Astrocyte (in vitro differentiated cells and primary cell): ENCODE data around the gene SLC25A30. TPM values are rescaled to one million over a fixed set of nuclear protein-coding genes. Genes with fewer than 3 reads are reported as not detected.
"Not testable (repeated sequence)": the region's sequence is repeated elsewhere in the genome, so short reads cannot be mapped to it uniquely, and the experiment has no call there.

Experiments used
- DNase-seq: peaks from one replicate; pipeline ENCODE4 v3.0.0-alpha.2; 2010; ENCODE audit warnings: low read depth
- FAIRE-seq: peaks from 2 replicates; lab custom pipeline; 2011; peaks lifted over from hg19 to GRCh38; lab: Jason Lieb, UNC
- H2AFZ ChIP-seq: 2 replicates; pipeline ENCODE4 v1.6.0; 2012; ENCODE audit warnings: low read depth, low read length, inconsistent platforms
- H3K27ac ChIP-seq: 2 replicates; pipeline ENCODE4 v1.5.1; 2011; ENCODE audit warnings: low read depth, low read length, inconsistent platforms
- H3K27me3 ChIP-seq: 2 replicates; pipeline ENCODE4 v1.6.0; 2011; ENCODE audit warnings: low read length, inconsistent platforms; ENCODE audit not compliant: insufficient read depth
- H3K36me3 ChIP-seq: 2 replicates; pipeline ENCODE4 v1.5.1; 2011; ENCODE audit warnings: low read length, inconsistent platforms; ENCODE audit not compliant: insufficient read depth
- H3K4me1 ChIP-seq: 2 replicates; pipeline ENCODE4 v1.5.1; 2011; ENCODE audit warnings: low read length, inconsistent platforms; ENCODE audit not compliant: insufficient read depth
- H3K4me2 ChIP-seq: 2 replicates; pipeline ENCODE4 v1.6.0; 2012; ENCODE audit warnings: low read length, inconsistent platforms
- H3K4me3 ChIP-seq: 2 replicates; pipeline ENCODE4 v1.5.1; 2011; ENCODE audit warnings: low read depth, mild to moderate bottlenecking, low read length, inconsistent platforms; ENCODE audit not compliant: insufficient read depth
- H3K79me2 ChIP-seq: 2 replicates; pipeline ENCODE4 v1.6.0; 2012; ENCODE audit warnings: mild to moderate bottlenecking, low read length, inconsistent platforms; ENCODE audit not compliant: insufficient read depth
- H3K9ac ChIP-seq: 2 replicates; pipeline ENCODE4 v1.6.0; 2012; ENCODE audit warnings: mild to moderate bottlenecking, low read length, inconsistent platforms
- H3K9me3 ChIP-seq: 2 replicates; pipeline ENCODE4 v1.5.1; 2012; ENCODE audit warnings: low read depth, mild to moderate bottlenecking, low read length, inconsistent platforms; ENCODE audit not compliant: insufficient read depth
- H4K20me1 ChIP-seq: 2 replicates; pipeline ENCODE4 v1.6.0; 2012; ENCODE audit warnings: low read length, inconsistent platforms; ENCODE audit not compliant: insufficient read depth
- H3K27ac Mint-ChIP-seq: one replicate; pipeline ENCODE4 v1.8.0; 2021; ENCODE audit warnings: mild to moderate bottlenecking, mixed read lengths; ENCODE audit not compliant: unreplicated experiment
- H3K27me3 Mint-ChIP-seq: one replicate; pipeline ENCODE4 v1.8.0; 2021; ENCODE audit warnings: low read depth, mixed read lengths; ENCODE audit not compliant: unreplicated experiment
- H3K36me3 Mint-ChIP-seq: one replicate; pipeline ENCODE4 v1.8.0; 2021; ENCODE audit warnings: low read depth, mixed read lengths; ENCODE audit not compliant: unreplicated experiment
- H3K4me1 Mint-ChIP-seq: one replicate; pipeline ENCODE4 v1.8.0; 2021; ENCODE audit warnings: low read depth, mixed read lengths; ENCODE audit not compliant: unreplicated experiment
- H3K4me3 Mint-ChIP-seq: one replicate; pipeline ENCODE4 v1.8.0; 2021; ENCODE audit warnings: mild to moderate bottlenecking, moderate library complexity, mixed read lengths; ENCODE audit not compliant: unreplicated experiment
- H3K9me3 Mint-ChIP-seq: one replicate; pipeline ENCODE4 v1.8.0; 2021; ENCODE audit warnings: mild to moderate bottlenecking, mixed read lengths; ENCODE audit not compliant: unreplicated experiment
- EZH2 ChIP-seq: IDR thresholded peaks from 2 replicates; pipeline ENCODE4 v1.6.1; 2012; ENCODE audit warnings: mild to moderate bottlenecking, low read length, inconsistent platforms; ENCODE audit not compliant: insufficient read depth
- total RNA-seq: library from RNA; stranded (reverse); gene quantifications from 2 replicates; pipeline ENCODE4 v1.2.1, GENCODE V29; 2021
- TF ChIP-seq, protein P1 (sequence below): IDR thresholded peaks from 2 replicates; pipeline ENCODE4 v1.5.1; 2011; ENCODE audit warnings: low read depth, mild to moderate bottlenecking, inconsistent platforms, low read length, moderate library complexity; ENCODE audit not compliant: insufficient read depth

Gene SLC25A30
- total RNA-seq, 1 donor from 2014 or later, result 14.3 TPM

DNA sequence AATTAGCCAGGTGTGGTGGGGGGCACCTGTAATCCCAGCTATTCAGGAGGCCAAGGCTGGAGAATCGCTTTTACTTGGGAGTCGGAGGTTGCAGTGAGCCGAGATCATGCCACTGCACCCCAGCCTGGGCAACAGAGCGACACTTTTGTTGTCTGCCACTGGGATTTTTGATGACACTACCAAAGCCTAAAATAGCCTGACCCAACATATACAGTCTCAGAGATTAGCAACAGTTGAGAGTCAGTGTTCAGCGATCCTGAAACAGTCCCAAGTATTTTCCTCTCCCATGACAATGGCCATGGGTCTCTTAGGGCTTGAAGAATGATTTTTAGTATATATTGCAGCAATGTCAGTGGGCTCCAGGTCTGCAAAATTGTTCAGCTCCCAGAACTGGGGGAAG lies 32.9 kb downstream of the SLC25A30 start:
- no peaks in the 10 kb centered on the region for H3K9me3 ChIP-seq
- Mint-ChIP-seq H3K27me3 (no peaks in the 10 kb centered on the region), H3K36me3 (peaks cover 16% of the 10 kb centered on the region), H3K27ac (no peak overlapping the region), H3K4me3 (no peak overlapping the region), H3K9me3 (no peaks in the 10 kb centered on the region), H3K4me1 (no peaks in the 10 kb centered on the region)
- DNase-seq (no peak), FAIRE-seq (no peak)
- no peaks in the 10 kb centered on the region for H3K36me3 ChIP-seq
- H3K27me3 ChIP-seq, result no peaks in the 10 kb centered on the region
- no peak overlapping the region for H3K4me3 ChIP-seq
- no peak overlapping the region for H3K4me2 ChIP-seq
- H2AFZ ChIP-seq, result no peak overlapping the region
- no peak overlapping the region for H3K9ac ChIP-seq
- no peaks in the 10 kb centered on the region for H3K79me2 ChIP-seq
- no peaks in the 10 kb centered on the region for H3K4me1 ChIP-seq
- TF ChIP-seq, protein P1, sequence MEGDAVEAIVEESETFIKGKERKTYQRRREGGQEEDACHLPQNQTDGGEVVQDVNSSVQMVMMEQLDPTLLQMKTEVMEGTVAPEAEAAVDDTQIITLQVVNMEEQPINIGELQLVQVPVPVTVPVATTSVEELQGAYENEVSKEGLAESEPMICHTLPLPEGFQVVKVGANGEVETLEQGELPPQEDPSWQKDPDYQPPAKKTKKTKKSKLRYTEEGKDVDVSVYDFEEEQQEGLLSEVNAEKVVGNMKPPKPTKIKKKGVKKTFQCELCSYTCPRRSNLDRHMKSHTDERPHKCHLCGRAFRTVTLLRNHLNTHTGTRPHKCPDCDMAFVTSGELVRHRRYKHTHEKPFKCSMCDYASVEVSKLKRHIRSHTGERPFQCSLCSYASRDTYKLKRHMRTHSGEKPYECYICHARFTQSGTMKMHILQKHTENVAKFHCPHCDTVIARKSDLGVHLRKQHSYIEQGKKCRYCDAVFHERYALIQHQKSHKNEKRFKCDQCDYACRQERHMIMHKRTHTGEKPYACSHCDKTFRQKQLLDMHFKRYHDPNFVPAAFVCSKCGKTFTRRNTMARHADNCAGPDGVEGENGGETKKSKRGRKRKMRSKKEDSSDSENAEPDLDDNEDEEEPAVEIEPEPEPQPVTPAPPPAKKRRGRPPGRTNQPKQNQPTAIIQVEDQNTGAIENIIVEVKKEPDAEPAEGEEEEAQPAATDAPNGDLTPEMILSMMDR, result no peak
- TF ChIP-seq EZH2, result no peak
- no peaks in the 10 kb centered on the region for H4K20me1 ChIP-seq
- H3K27ac ChIP-seq, result no peak overlapping the region

DNA sequence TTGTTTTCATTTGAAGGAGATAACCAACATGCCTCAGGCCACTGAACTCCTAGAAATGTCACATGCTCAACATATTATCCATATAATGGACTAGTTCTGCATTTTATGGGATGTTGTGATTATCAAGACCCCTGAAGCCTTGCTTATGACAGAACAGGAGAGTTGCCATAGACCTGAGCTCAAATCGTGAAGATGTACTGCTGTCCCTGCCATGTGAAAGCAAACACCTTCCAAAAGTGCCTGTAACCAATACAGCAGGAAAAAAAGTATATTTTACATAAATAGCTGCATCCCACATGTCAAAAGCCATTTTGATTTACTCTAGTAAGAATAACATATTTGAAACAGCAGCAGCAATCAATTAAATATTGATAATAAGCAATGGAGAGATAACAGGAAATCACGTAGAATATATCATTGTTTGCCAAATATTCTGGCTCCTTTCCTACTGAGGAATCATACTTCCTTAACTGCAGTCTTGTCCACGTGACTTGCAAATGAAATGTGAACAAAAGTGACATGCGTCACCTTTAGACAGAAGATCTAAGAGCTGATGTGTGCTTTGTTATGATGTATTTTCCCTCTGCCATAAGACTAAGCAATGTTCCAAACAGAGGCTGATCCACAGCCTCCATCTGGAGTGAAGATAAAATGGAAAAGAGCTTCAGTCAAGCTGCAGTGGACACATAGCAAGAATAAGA lies 33.5 kb downstream of the SLC25A30 start:
- Histone ChIP-seq H3K4me3 (no peak overlapping the region), H3K4me1 (no peaks in the 10 kb centered on the region), H3K9ac (no peak overlapping the region), H3K79me2 (no peaks in the 10 kb centered on the region), H3K27me3 (no peaks in the 10 kb centered on the region), H4K20me1 (no peaks in the 10 kb centered on the region), H3K4me2 (no peak overlapping the region), H3K27ac (no peak overlapping the region), H2AFZ (no peak overlapping the region), H3K36me3 (no peaks in the 10 kb centered on the region), H3K9me3 (no peaks in the 10 kb centered on the region)
- Mint-ChIP-seq H3K27me3 (no peaks in the 10 kb centered on the region), H3K27ac (no peak overlapping the region), H3K4me3 (no peak overlapping the region), H3K9me3 (no peaks in the 10 kb centered on the region), H3K4me1 (no peaks in the 10 kb centered on the region), H3K36me3 (peaks cover 16% of the 10 kb centered on the region)
- no peak for FAIRE-seq
- TF ChIP-seq, protein P1, result no peak
- TF ChIP-seq EZH2, result no peak
- DNase-seq, result no peak

DNA sequence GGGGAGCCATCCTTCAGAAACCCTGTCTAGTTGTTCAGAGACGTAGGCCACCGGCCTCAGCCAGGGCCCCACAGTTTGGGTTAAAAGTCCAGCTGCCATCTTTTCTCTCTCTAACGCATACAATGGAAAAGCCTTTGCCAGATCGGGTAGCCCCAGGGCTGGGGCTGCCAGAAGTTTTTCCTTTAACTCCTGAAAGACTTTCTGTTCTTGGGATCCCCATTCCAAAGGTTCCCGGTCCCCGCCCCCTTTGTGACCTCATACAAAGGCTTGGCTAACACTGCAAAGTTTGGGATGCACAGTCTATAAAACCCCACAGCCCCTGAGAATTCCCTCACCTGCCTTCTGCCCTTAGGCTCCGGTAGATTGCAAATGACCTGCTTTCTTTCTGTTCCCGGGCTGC lies 35.4 kb downstream of the SLC25A30 start:
- not testable (repeated sequence) for FAIRE-seq, H3K4me3 ChIP-seq, H3K4me3 Mint-ChIP-seq, H4K20me1 ChIP-seq, H3K4me2 ChIP-seq, H3K79me2 ChIP-seq, H3K9me3 Mint-ChIP-seq, H2AFZ ChIP-seq, H3K27ac Mint-ChIP-seq, DNase-seq, H3K27ac ChIP-seq, H3K4me1 ChIP-seq, H3K4me1 Mint-ChIP-seq, H3K27me3 ChIP-seq, H3K9me3 ChIP-seq, H3K9ac ChIP-seq, H3K36me3 ChIP-seq, H3K27me3 Mint-ChIP-seq
- H3K36me3 Mint-ChIP-seq, result peaks cover 12% of the 10 kb centered on the region
